Mucosa of stomach (tissue), 1 donor: ENCODE results near the gene BARX2.
A peak's percentile ranks its signal among the peaks of the same experiment; 100 is the strongest.

Source experiments
- H3K27me3 ChIP-seq: one replicate; pipeline ENCODE4 v1.7.0; 2013; ENCODE audit warnings: mild to moderate bottlenecking, low read length; ENCODE audit not compliant: control insufficient read depth, insufficient read depth
- H3K36me3 ChIP-seq: one replicate; pipeline ENCODE4 v1.7.0; 2013; ENCODE audit warnings: low read length; ENCODE audit not compliant: control insufficient read depth, insufficient read depth
- H3K4me1 ChIP-seq: one replicate; pipeline ENCODE4 v1.7.0; 2013; ENCODE audit warnings: mild to moderate bottlenecking, low read length; ENCODE audit not compliant: control insufficient read depth, insufficient read depth
- H3K4me3 ChIP-seq: one replicate; pipeline ENCODE4 v1.7.0; 2013; ENCODE audit warnings: low read length
- H3K9ac ChIP-seq: one replicate; pipeline ENCODE4 v1.7.0; 2013; ENCODE audit warnings: mild to moderate bottlenecking, low read length, moderate library complexity
- H3K9me3 ChIP-seq: one replicate; pipeline ENCODE4 v1.7.0; 2013; ENCODE audit warnings: mild to moderate bottlenecking, low read length, moderate library complexity; ENCODE audit not compliant: control insufficient read depth
- donor health status: Pancreatic carcinoma.

Gene BARX2

GRCh38 chr11:129359748-129360147, 15.9 kb upstream of the BARX2 start:
- no peak overlapping the region for H3K9ac ChIP-seq
- H3K27me3 ChIP-seq, result no peaks in the 10 kb centered on the region
- H3K36me3 ChIP-seq, result no peaks in the 10 kb centered on the region
- H3K9me3 ChIP-seq, result no peaks in the 10 kb centered on the region
- H3K4me1 ChIP-seq, result no peaks in the 10 kb centered on the region
- no peak overlapping the region for H3K4me3 ChIP-seq

- H3K4me3 ChIP-seq, result no peak overlapping the region
- peaks cover 15% of the 10 kb centered on the region for H3K4me1 ChIP-seq
- no peaks in the 10 kb centered on the region for H3K27me3 ChIP-seq
- H3K36me3 ChIP-seq, result no peaks in the 10 kb centered on the region
- no peaks in the 10 kb centered on the region for H3K9me3 ChIP-seq
- H3K9ac ChIP-seq, result no peak overlapping the region
Measured at GRCh38 chr11:129364143-129364654, 11.4 kb upstream of the BARX2 start.

- H3K4me1 ChIP-seq, result peaks cover 26% of the 10 kb centered on the region
- H3K4me3 ChIP-seq, result no peak overlapping the region
- no peak overlapping the region for H3K9ac ChIP-seq
- no peaks in the 10 kb centered on the region for H3K36me3 ChIP-seq
- no peaks in the 10 kb centered on the region for H3K9me3 ChIP-seq
- no peaks in the 10 kb centered on the region for H3K27me3 ChIP-seq
Measured at GRCh38 chr11:129365816-129366215, 9.8 kb upstream of the BARX2 start.

GRCh38 chr11:129366737-129367597, 8.7 kb upstream of the BARX2 start:
- Histone ChIP-seq H3K27me3 (no peaks in the 10 kb centered on the region), H3K36me3 (no peaks in the 10 kb centered on the region), H3K9ac (no peak overlapping the region), H3K4me3 (no peak overlapping the region), H3K9me3 (no peaks in the 10 kb centered on the region), H3K4me1 (peaks cover 26% of the 10 kb centered on the region)

- H3K27me3 ChIP-seq, result peaks cover 16% of the 10 kb centered on the region
- H3K36me3 ChIP-seq, result no peaks in the 10 kb centered on the region
Measured at GRCh38 chr11:129368889-129369672, 6.6 kb upstream of the BARX2 start.

GRCh38 chr11:129370715-129371114, 4.9 kb upstream of the BARX2 start:
- no peak overlapping the region for H3K4me3 ChIP-seq
- H3K4me1 ChIP-seq, result peaks cover 33% of the 10 kb centered on the region
- H3K27me3 ChIP-seq, result peaks cover 24% of the 10 kb centered on the region
- no peak overlapping the region for H3K9ac ChIP-seq
- no peaks in the 10 kb centered on the region for H3K9me3 ChIP-seq
- H3K36me3 ChIP-seq, result no peaks in the 10 kb centered on the region

More at GRCh38 chr11:129368889-129369672, 6.6 kb upstream of the BARX2 start:
- Histone ChIP-seq H3K4me1 (peaks cover 36% of the 10 kb centered on the region), H3K9me3 (no peaks in the 10 kb centered on the region), H3K9ac (no peak overlapping the region), H3K4me3 (no peak overlapping the region)

GRCh38 chr11:129372609-129373488, 2.8 kb upstream of the BARX2 start:
- Histone ChIP-seq H3K27me3 (peaks cover 24% of the 10 kb centered on the region), H3K9ac (peak overlapping the region; percentile 71), H3K36me3 (no peaks in the 10 kb centered on the region), H3K9me3 (no peaks in the 10 kb centered on the region), H3K4me1 (peaks cover 21% of the 10 kb centered on the region), H3K4me3 (peak overlapping the region; percentile 25)

- Histone ChIP-seq H3K9me3 (no peaks in the 10 kb centered on the region), H3K4me3 (peak overlapping the region; percentile 27), H3K4me1 (peaks cover 21% of the 10 kb centered on the region), H3K36me3 (no peaks in the 10 kb centered on the region), H3K9ac (peak overlapping the region; percentile 71), H3K27me3 (peaks cover 24% of the 10 kb centered on the region)
Measured at GRCh38 chr11:129373489-129373953, 2.1 kb upstream of the BARX2 start.

GRCh38 chr11:129374081-129374992, 1.3 kb upstream of the BARX2 start:
- H3K4me1 ChIP-seq, result peaks cover 20% of the 10 kb centered on the region
- peak overlapping the region; percentile 71 for H3K9ac ChIP-seq
- H3K27me3 ChIP-seq, result peaks cover 24% of the 10 kb centered on the region
- peak overlapping the region; percentile 61 for H3K4me3 ChIP-seq
- H3K36me3 ChIP-seq, result no peaks in the 10 kb centered on the region
- no peaks in the 10 kb centered on the region for H3K9me3 ChIP-seq

- Histone ChIP-seq H3K4me3 (peak overlapping the region; percentile 61), H3K9ac (peak overlapping the region; percentile 71), H3K4me1 (peaks cover 17% of the 10 kb centered on the region), H3K36me3 (no peaks in the 10 kb centered on the region), H3K9me3 (no peaks in the 10 kb centered on the region), H3K27me3 (peaks cover 24% of the 10 kb centered on the region)
Measured at GRCh38 chr11:129374993-129375750, 476 bp upstream of the BARX2 start.
